SIG-M5 treated with dmso at 0.1 percent for 504 hours (cell line): ENCODE results near the gene PIR.

Source experiments
- DNase-seq: peaks from one replicate; lab custom pipeline; 2025; ENCODE audit not compliant: unreplicated experiment; lab: John Stamatoyannopoulos, UW

Gene PIR

DNA sequence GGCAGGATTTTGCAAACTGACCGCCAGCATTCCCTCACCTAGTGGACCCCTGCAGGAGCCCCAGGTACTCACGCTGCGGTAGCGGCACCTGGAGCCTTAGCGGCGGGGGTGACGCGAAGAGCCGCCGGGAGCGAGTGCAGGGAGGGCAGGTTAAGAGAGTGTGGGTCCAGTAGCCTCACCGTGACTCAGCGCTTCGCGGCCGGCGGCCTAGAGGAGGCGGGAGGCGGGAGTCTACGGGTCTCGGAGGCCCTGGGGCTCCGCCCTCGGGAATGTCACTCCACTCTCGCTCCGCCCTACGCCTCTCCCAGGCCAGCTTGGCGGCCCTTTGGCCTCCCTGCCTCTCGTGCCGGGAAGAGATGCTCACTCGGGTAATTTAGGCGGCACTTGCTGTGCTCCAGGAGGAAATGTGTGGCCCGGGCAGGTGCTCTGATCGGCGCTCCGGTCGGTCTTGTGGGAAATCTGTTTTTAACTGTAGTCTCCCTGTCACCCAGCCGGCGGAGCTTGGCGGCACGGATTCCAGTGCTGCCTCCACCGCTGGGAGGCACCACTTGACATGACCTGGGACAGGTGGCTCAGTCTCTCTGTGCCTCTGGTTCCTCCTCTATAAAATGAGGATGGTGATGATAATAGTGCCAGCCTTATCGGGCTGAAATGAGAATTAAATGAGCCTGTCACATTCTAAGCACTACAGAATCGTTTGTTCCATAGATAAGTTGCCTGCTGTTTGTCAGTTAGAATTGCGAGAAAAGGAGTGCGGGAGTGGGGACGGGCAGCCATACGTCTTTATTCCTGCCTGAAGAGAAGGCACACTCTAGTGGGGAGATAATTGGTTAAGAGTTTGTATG lies at the start of gene PIR:
Gene PIR, minus strand, starts transcription at position 216 of the 845 bp plus-strand sequence. CDS start 2,076 bp downstream, outside the sequence.
- peak; percentile 44 for DNase-seq

DNA sequence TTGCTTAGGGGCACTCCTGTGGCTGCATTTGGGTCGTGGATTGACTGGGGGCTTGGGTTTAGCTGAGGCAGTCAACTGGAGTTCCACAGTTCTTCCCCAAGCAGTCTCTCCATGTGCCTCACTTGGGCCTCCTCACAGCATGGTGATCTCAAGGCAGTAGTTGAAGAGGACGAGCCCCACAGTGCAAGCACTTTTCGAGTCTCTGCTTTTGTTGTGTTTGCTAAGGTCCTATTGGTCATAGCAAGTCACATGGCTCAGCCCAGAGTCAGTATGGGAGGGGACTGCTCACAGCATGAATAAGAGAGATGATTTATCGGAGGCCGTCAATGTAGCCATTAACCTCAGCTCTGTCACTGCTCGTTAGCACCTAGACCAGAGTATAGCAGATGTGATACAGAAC lies 37.2 kb upstream of the PIR start:
- DNase-seq: no peak

GRCh38 chrX:15529165-15529564 lies 36.0 kb upstream of the PIR start:
- DNase-seq: no peak

- DNase-seq: no peak
Observed at GRCh38 chrX:15525664-15526416, 32.7 kb upstream of the PIR start.

DNA sequence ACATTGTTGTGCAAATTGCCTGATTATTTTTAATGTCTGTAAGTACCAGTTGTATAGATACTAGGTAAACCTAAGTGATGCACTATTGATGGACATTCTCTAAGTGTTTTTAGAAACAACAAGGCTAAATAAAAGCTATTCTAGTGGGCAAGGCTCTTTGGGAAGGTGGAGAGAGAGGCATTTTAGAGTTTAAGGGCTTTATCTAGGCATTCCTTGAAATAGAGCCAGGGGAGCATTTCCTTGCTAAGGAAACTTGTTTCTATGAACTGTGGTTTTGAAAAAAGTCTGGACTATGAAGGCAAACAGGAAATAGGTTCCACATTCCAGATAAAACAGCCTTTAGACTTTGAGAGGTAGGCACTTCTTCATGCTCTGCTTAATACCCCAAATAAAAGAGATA lies 31.3 kb upstream of the PIR start:
- DNase-seq: no peak

- no peak for DNase-seq
Observed at GRCh38 chrX:15523088-15523487, 30.0 kb upstream of the PIR start.

DNA sequence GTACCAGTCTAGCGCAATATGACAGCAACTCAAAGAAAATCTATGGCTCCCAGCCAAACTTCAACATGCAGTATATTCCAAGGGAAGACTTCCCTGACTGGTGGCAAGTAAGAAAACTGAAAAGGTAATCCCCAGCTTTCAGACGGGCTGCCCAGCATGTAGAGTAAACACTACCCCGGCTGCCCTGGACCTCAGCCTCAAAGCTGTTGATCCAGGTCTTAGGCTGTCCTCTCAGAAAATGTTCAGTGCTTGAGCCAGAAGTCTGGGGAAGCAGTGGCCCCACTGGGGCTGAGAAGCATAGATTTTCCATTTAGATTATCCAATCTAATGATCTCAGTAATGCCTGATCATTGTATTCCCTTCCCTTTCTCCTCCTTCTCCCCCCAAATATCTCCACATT lies 29.3 kb upstream of the PIR start:
- DNase-seq: no peak

DNA sequence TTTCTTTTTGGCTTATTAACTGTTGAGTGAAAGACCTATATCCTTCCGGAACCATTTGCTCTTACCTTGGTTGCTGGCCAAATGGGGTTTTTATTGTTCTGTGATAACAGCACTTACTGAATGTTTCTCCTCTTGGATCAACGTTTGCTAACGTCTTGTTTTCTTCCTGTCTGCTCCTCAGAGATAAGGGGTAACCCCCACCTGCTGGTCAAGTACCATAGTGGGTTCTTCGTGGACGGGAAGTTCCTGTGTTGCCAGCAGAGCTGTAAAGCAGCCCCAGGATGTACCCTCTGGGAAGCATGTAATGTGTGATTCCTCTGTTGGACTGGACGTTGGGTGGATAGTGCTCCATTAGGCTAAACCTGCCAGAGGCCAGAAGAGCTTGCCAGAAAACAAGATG lies 22.8 kb upstream of the PIR start:
- DNase-seq: no peak

GRCh38 chrX:15514279-15514678 lies 21.1 kb upstream of the PIR start:
- no peak for DNase-seq

GRCh38 chrX:15512401-15512965 lies 19.4 kb upstream of the PIR start:
- no peak for DNase-seq

- DNase-seq: no peak
Observed at GRCh38 chrX:15511563-15511962, 18.4 kb upstream of the PIR start.

- DNase-seq: no peak
Observed at GRCh38 chrX:15509845-15510244, 16.7 kb upstream of the PIR start.

- DNase-seq: no peak
Observed at GRCh38 chrX:15507005-15507404, 13.9 kb upstream of the PIR start.

- DNase-seq: no peak
Observed at GRCh38 chrX:15505101-15505500, 12.0 kb upstream of the PIR start.

GRCh38 chrX:15504661-15505060 lies 11.5 kb upstream of the PIR start:
- DNase-seq: no peak

DNA sequence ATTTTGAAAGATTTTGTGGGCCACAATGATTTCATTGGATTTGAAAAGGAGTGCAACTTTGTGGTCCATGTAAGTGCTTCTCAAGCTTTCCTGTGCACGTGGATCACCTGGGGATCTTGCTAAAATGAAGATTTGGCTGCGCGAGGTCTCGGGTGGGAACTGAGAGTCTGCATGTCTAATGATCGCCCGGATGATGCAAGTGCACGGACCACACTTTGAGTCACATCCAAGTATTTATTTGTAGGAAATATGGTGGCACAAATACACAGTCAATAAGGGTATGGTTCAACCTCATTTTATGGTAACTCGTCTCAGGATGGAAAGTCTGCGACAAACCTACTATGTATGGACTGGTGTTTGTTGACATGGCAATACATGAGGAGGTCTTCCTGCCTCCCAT lies 8.4 kb upstream of the PIR start:
- no peak for DNase-seq

DNA sequence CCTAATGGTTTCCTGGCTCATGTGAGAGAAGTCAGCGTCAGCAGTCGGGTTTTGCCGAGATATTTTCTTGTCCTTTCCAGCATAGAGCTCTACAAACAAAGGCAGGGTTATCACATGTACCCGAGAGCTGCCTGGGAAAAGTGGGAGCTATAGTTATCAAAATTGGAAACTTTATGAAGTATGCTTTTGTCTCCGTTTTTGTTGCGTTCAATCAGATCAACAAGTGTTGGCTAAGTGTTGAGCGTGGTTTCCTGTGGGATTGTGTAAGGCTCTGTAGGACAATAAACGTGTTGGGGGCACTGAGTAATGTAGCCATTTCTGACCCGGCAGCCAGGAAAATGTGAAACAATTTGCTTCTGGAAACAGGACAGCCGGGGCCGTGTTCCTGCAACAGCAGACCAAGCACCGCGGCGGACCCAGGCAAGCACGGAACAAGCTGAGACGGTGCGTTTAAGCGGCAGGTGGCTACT lies 7.4 kb upstream of the PIR start, which contains the start of gene BMX:
Gene BMX, plus strand, starts transcription at position 311 of the 470 bp plus-strand sequence. CDS start 7,547 bp downstream, outside the sequence.
- DNase-seq: no peak

DNA sequence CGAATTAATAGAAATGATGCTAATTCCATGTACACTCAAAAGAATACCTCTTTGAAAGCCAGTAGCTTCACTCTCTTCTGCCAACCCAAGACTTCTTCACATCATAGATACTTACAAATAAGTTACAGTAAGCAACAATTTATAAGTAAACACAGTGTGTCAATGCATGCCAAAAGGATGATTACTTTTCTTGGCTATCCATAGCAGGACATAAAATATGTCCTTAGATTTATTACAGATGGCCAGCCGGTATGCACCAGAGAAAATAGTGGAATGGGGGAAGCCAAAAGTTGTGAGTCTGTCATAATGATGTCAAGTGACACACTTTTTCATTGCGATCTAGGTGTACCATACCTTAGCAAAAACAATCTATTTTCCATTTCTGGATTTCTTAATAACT lies 6.8 kb upstream of the PIR start:
- DNase-seq: no peak

- DNase-seq: no peak
Observed at GRCh38 chrX:15498741-15499140, 5.6 kb upstream of the PIR start.

GRCh38 chrX:15497865-15498264 lies 4.7 kb upstream of the PIR start:
- peak; percentile 60 for DNase-seq

DNA sequence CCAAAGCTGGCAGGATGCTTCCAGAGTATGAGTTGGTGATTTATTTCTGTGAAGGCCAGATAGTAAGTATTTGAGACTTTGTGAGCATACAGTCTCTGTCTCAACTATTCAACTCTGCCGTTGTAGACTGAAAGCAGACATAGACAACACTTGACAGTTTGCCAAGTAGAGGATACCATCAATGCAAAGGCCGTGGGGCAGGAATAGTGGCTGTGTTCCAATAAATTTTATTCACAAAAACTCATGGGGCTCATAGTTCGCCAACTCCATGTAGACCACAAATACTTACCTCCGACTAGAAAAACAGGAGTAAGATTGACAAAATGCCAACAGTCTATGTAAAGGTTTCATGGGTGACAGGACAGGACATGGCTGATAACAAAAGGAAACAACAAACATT lies 3.7 kb upstream of the PIR start:
- no peak for DNase-seq

- no peak for DNase-seq
Observed at GRCh38 chrX:15495801-15496200, 2.7 kb upstream of the PIR start.
